Gastrocnemius medialis (tissue), 4 donors: ENCODE measurements around the gene CD1B. TPM values are rescaled to one million over a fixed set of nuclear protein-coding genes. Genes with fewer than 3 reads are reported as not detected.

Experiments
- ATAC-seq, 2 donors: fragments of 150-250 bp; one replicate each; pipeline ENCODE4 v1.9.1; 2016
- DNase-seq, 2 donors: peaks; one replicate each; pipeline ENCODE4 v3.0.0-alpha.2; 2019
- H3K27ac ChIP-seq, 4 donors: fragments of 200-600 bp; sonication (generic); 1 replicate in 1 of 4; 2 replicates in 3 of 4; pipeline ENCODE4 v1.5.1; 2016 to 2018; ENCODE audit warnings: mild to moderate bottlenecking in 2 of 4, moderate library complexity in 1 of 4
- H3K27me3 ChIP-seq, 3 donors: fragments of 200-600 bp; sonication (generic) in 2 of 3; 1 replicate in 1 of 3; 2 replicates in 2 of 3; pipeline versions ENCODE4 v1.5.1 to v1.6.0; 2016 to 2019; ENCODE audit warnings: mild to moderate bottlenecking in 1 of 3, moderate library complexity in 1 of 3
- H3K36me3 ChIP-seq, 2 donors: fragments of 200-600 bp; sonication (generic) in 1 of 2; one replicate each; pipeline ENCODE4 v1.5.1; 2017 to 2018
- H3K4me1 ChIP-seq, 2 donors: fragments of 200-600 bp; sonication (generic) in 1 of 2; one replicate each; pipeline ENCODE4 v1.5.1; 2016 to 2017; ENCODE audit warnings: mild to moderate bottlenecking in 2 of 2
- H3K4me3 ChIP-seq, 4 donors: fragments of 200-600 bp; sonication (generic) in 3 of 4; 1 replicate in 1 of 4; 2 replicates in 3 of 4; pipeline ENCODE4 v1.5.1; 2016 to 2019; ENCODE audit warnings: mild to moderate bottlenecking in 2 of 4
- H3K9me3 ChIP-seq, 3 donors: fragments of 200-600 bp; sonication (generic) in 2 of 3; 1 replicate in 1 of 3; 2 replicates in 2 of 3; pipeline ENCODE4 v1.5.1; 2016 to 2019
- CTCF ChIP-seq, 5 experiments: fragments of 450-650 bp in 3 of 5; fragments of 200-600 bp in 2 of 5; sonication (generic) in 2 of 5; IDR thresholded peaks in 4 of 5; conservative IDR thresholded peaks in 1 of 5; 1 replicate in 4 of 5; 2 replicates in 1 of 5; pipeline ENCODE4 v1.5.1; 2016 to 2019; ENCODE audit warnings: antibody characterized with exemption in 5 of 5, mild to moderate bottlenecking in 3 of 5, moderate library complexity in 3 of 5
- POLR2A ChIP-seq, 2 donors: fragments of 450-650 bp; IDR thresholded peaks; one replicate each; pipeline ENCODE4 v1.6.1; 2017; ENCODE audit warnings: antibody characterized with exemption in 2 of 2, mild to moderate bottlenecking in 2 of 2, moderate library complexity in 2 of 2
- in situ Hi-C, 4 donors: fragments of 200-750 bp; cut with MboI; loops; one replicate each; pipeline versions ENCODE4 v1.15.0 to v1.8.0; 2017; ENCODE audit warnings: low sequenced_read_pairs in 4 of 4
- intact Hi-C: fragments of 100-400 bp; cut with DNase I; formaldehyde crosslinking; loops from one replicate; pipeline ENCODE4 v1.15.1; 2023; ENCODE audit warnings: low total_unique reads
- total RNA-seq, 4 donors: library from RNA; depleted of rRNA; stranded (reverse); fragments of >200 nt; gene quantifications; one replicate each; pipeline versions ENCODE4 v1.1.0 to v1.2.3, GENCODE V29; 2016

CD1B gene
- total RNA-seq, 4 donors from 2014 or later = not detected

- H3K27ac ChIP-seq = no peak overlapping the region
- H3K9me3 ChIP-seq = no peaks in the 10 kb centered on the region
- ATAC-seq (no peak), DNase-seq (no peak)
- no peak overlapping the region for H3K4me3 ChIP-seq
- in situ Hi-C loops = no loop called here
- no peaks in the 10 kb centered on the region for H3K36me3 ChIP-seq
- TF ChIP-seq CTCF (IDR thresholded peaks at IDR 0.05 in 4 of 5, conservative IDR thresholded peaks at IDR 0.05 in 1 of 5) (no peak), POLR2A (IDR thresholded peaks at IDR 0.05) (no peak)
- H3K4me1 ChIP-seq = no peaks in the 10 kb centered on the region
- intact Hi-C loops = no loop called here
- no peaks in the 10 kb centered on the region for H3K27me3 ChIP-seq
Observed at GRCh38 chr1:158334526-158335212, 3.3 kb upstream of the CD1B start.

- in situ Hi-C loops = no loop called here
- Histone ChIP-seq H3K4me1 (no peaks in the 10 kb centered on the region), H3K9me3 (no peaks in the 10 kb centered on the region), H3K27ac (no peak overlapping the region), H3K27me3 (no peaks in the 10 kb centered on the region), H3K36me3 (no peaks in the 10 kb centered on the region), H3K4me3 (no peak overlapping the region)
- intact Hi-C loops = no loop called here
- TF ChIP-seq POLR2A (IDR thresholded peaks at IDR 0.05) (no peak), CTCF (IDR thresholded peaks at IDR 0.05 in 4 of 5, conservative IDR thresholded peaks at IDR 0.05 in 1 of 5) (no peak)
- ATAC-seq = no peak
- no peak for DNase-seq
Observed at GRCh38 chr1:158333405-158334155, 2.2 kb upstream of the CD1B start.

GRCh38 chr1:158331106-158331425 is 265 bp downstream of the CD1B start:
- intact Hi-C loops = no loop called here
- H3K27me3 ChIP-seq = no peaks in the 10 kb centered on the region
- H3K36me3 ChIP-seq = no peaks in the 10 kb centered on the region
- no peaks in the 10 kb centered on the region for H3K9me3 ChIP-seq
- TF ChIP-seq CTCF (IDR thresholded peaks at IDR 0.05 in 4 of 5, conservative IDR thresholded peaks at IDR 0.05 in 1 of 5) (no peak), POLR2A (IDR thresholded peaks at IDR 0.05) (no peak)
- ATAC-seq (no peak), DNase-seq (no peak)
- H3K4me3 ChIP-seq = no peak overlapping the region
- H3K27ac ChIP-seq = no peak overlapping the region
- in situ Hi-C loops = no loop called here
- no peaks in the 10 kb centered on the region for H3K4me1 ChIP-seq

- Histone ChIP-seq H3K27me3 (no peaks in the 10 kb centered on the region), H3K36me3 (no peaks in the 10 kb centered on the region), H3K9me3 (no peaks in the 10 kb centered on the region), H3K4me3 (no peak overlapping the region), H3K27ac (no peak overlapping the region), H3K4me1 (no peaks in the 10 kb centered on the region)
- intact Hi-C loops = no loop called here
- in situ Hi-C loops = no loop called here
- DNase-seq (no peak), ATAC-seq (no peak)
- no peak for TF ChIP-seq CTCF (IDR thresholded peaks at IDR 0.05 in 4 of 5, conservative IDR thresholded peaks at IDR 0.05 in 1 of 5)
- TF ChIP-seq POLR2A (IDR thresholded peaks at IDR 0.05) = no peak
Observed at GRCh38 chr1:158330391-158331105, 783 bp downstream of the CD1B start.
